K562 (cell line): ENCODE measurements around the gene WDR35. TPM values are rescaled to one million over a fixed set of nuclear protein-coding genes. Genes with fewer than 3 reads are reported as not detected.

ENCODE experiments used
- CC2D1A ChIP-seq: fragments of 450-650 bp; IDR thresholded peaks from 2 replicates; pipeline ENCODE4 v1.6.1; 2017; ENCODE audit warnings: mild to moderate bottlenecking
- FUS ChIP-seq: fragments of 200-400 bp; formaldehyde crosslinking; optimal IDR thresholded peaks from 2 replicates; pipeline ENCODE3; 2017; ENCODE audit warnings: low read depth, low read length
- RBM22 ChIP-seq: fragments of 200-400 bp; formaldehyde crosslinking; IDR thresholded peaks from 2 replicates; pipeline ENCODE4 v1.6.1; 2018; ENCODE audit warnings: low read length, low read depth; ENCODE audit not compliant: poor library complexity, severe bottlenecking
- SMC3 ChIP-seq: conservative IDR thresholded peaks from 2 replicates; pipeline ENCODE4 v1.6.1; 2011; ENCODE audit warnings: low read depth, low read length, improper control_type of control experiment; ENCODE audit not compliant: insufficient read depth
- SRSF9 ChIP-seq: fragments of 200-400 bp; formaldehyde crosslinking; IDR thresholded peaks from 2 replicates; pipeline ENCODE4 v1.6.1; 2017; ENCODE audit warnings: low read depth, low read length, borderline replicate concordance
- YBX1 ChIP-seq: fragments of 450-650 bp; IDR thresholded peaks from 2 replicates; pipeline ENCODE4 v1.7.1; 2016; ENCODE audit warnings: mild to moderate bottlenecking
- YY1 ChIP-seq, 3 experiments: IDR thresholded peaks; 2 replicates each; pipeline ENCODE4 v1.6.1; 2011; ENCODE audit warnings: low read length in 2 of 3, mild to moderate bottlenecking in 2 of 3, moderate library complexity in 2 of 3, borderline replicate concordance in 1 of 3, control low read depth in 1 of 3, low read depth in 1 of 3; ENCODE audit not compliant: insufficient read depth in 3 of 3, insufficient replicate concordance in 2 of 3, control insufficient read depth in 1 of 3, insufficient read length in 1 of 3; ENCODE audit errors: extremely low read depth in 1 of 3
- ZNF384 ChIP-seq: IDR thresholded peaks from 2 replicates; pipeline ENCODE4 v1.6.1; 2012; ENCODE audit warnings: low read depth, low read length, improper control_type of control experiment
- polyA plus RNA-seq, 8 experiments: library from polyadenylated mRNA; depleted of rRNA in 4 of 8; stranded (reverse) in 5 of 8; unstranded in 3 of 8; fragments of >200 nt; fragmentation: Nextera tagmentation in 2 of 8; fragmentation: Illumina TruSeq in 1 of 8; extraction: Ambion mirVana in 2 of 8; extraction: Trizol in 1 of 8; gene quantifications; 2 replicates each; pipeline versions ENCODE4 v1.2.1 to v1.2.3, GENCODE V29; 2011 to 2014; ENCODE audit warnings: inconsistent platforms in 1 of 8, missing spikeins in 1 of 8
- total RNA-seq, 7 experiments: library from RNA; depleted of rRNA in 6 of 7; stranded (reverse); fragments of >200 nt in 6 of 7; fragmentation: Illumina TruSeq in 2 of 7; extraction: Trizol in 2 of 7; gene quantifications; 2 replicates each; pipeline versions ENCODE4 v1.2.1 to v1.2.3, GENCODE V29; 2011 to 2021; ENCODE audit warnings: low replicate concordance in 1 of 7
- TF ChIP-seq, protein P1 (sequence below): IDR thresholded peaks from 2 replicates; pipeline ENCODE4 v1.6.1; 2011; ENCODE audit warnings: borderline replicate concordance, low read depth, mild to moderate bottlenecking, moderate library complexity, low read length; ENCODE audit not compliant: insufficient read depth, poor library complexity, severe bottlenecking
- TF ChIP-seq, protein P2 (sequence below): sonication (generic); formaldehyde crosslinking; IDR thresholded peaks from 2 replicates; pipeline ENCODE4 v1.8.1; 2023; ENCODE audit warnings: mild to moderate bottlenecking, missing genetic modification reagents
- TF ChIP-seq, protein P3 (sequence below), 2 experiments: fragments of 450-650 bp; formaldehyde crosslinking in 1 of 2; IDR thresholded peaks; 2 replicates each; pipeline versions ENCODE4 v1.4.0 to v1.6.1; 2014 to 2020; ENCODE audit warnings: mild to moderate bottlenecking in 2 of 2, borderline replicate concordance in 1 of 2, low read depth in 1 of 2

Gene WDR35
- total and polyA plus RNA-seq, 9 of the 15 experiments (the other 6 are each of a cell fraction or from before 2014, with no cell fraction given), result 3.3 to 13.1 (median 8.0) TPM

DNA sequence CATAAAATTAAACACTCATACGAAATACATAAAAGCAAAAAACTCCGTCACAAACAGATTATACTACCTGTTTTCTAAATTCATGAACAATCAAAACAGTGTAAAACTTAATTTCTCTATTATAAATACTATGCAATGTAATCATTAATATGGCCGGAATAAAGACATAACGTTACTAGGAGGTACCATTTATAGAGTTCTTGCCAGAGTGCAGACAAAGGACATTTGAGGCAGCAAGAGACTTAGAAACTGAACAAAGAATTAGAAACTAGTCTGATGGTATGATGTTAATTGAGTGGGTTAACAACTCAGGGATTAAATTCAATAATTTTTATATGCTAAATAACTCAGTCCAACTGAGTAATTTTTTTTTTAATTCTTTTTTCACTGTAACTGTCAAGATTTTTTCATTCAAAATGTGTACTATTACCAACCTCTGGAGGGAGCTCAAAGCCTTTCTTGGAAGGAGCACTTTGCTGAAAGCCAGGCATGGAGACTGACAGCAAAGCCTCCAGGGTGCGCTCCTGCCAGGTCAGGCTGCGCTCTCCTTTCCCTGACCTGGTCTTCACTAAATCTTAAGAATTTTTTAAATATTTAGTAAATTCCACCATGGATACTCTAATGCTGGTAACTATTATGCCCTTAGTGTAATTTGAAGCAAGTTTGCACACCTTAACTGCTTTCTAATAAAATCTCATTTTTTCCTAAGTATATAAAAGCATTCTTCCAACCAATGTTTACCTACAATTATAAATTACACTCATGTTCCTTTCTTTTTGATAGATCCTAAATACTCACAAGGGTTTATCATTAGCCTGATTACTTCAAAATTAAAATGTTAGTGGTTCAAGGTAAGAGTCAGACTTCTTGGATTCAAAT lies 34.1 kb downstream of the WDR35 start (continued):
- peak in 1 of 3 experiments; percentile 29 for TF ChIP-seq YY1 (IDR thresholded peaks at IDR 0.05; ENCODE audit: borderline replicate concordance in 1 of 3, control insufficient read depth in 1 of 3, extremely low read depth in 1 of 3, insufficient read depth in 3 of 3, insufficient read length in 1 of 3, insufficient replicate concordance in 2 of 3, low read depth in 1 of 3, low read length in 2 of 3)
- TF ChIP-seq, protein P1, sequence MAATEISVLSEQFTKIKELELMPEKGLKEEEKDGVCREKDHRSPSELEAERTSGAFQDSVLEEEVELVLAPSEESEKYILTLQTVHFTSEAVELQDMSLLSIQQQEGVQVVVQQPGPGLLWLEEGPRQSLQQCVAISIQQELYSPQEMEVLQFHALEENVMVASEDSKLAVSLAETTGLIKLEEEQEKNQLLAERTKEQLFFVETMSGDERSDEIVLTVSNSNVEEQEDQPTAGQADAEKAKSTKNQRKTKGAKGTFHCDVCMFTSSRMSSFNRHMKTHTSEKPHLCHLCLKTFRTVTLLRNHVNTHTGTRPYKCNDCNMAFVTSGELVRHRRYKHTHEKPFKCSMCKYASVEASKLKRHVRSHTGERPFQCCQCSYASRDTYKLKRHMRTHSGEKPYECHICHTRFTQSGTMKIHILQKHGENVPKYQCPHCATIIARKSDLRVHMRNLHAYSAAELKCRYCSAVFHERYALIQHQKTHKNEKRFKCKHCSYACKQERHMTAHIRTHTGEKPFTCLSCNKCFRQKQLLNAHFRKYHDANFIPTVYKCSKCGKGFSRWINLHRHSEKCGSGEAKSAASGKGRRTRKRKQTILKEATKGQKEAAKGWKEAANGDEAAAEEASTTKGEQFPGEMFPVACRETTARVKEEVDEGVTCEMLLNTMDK, result peak; percentile 31
- TF ChIP-seq RBM22, result no peak
- no peak for TF ChIP-seq SRSF9
- TF ChIP-seq, protein P2, sequence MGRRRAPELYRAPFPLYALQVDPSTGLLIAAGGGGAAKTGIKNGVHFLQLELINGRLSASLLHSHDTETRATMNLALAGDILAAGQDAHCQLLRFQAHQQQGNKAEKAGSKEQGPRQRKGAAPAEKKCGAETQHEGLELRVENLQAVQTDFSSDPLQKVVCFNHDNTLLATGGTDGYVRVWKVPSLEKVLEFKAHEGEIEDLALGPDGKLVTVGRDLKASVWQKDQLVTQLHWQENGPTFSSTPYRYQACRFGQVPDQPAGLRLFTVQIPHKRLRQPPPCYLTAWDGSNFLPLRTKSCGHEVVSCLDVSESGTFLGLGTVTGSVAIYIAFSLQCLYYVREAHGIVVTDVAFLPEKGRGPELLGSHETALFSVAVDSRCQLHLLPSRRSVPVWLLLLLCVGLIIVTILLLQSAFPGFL, result no peak
- peak; percentile 87; the same call in 1 of the 2 replicates for TF ChIP-seq SMC3
- no peak for TF ChIP-seq FUS
- TF ChIP-seq, protein P3, sequence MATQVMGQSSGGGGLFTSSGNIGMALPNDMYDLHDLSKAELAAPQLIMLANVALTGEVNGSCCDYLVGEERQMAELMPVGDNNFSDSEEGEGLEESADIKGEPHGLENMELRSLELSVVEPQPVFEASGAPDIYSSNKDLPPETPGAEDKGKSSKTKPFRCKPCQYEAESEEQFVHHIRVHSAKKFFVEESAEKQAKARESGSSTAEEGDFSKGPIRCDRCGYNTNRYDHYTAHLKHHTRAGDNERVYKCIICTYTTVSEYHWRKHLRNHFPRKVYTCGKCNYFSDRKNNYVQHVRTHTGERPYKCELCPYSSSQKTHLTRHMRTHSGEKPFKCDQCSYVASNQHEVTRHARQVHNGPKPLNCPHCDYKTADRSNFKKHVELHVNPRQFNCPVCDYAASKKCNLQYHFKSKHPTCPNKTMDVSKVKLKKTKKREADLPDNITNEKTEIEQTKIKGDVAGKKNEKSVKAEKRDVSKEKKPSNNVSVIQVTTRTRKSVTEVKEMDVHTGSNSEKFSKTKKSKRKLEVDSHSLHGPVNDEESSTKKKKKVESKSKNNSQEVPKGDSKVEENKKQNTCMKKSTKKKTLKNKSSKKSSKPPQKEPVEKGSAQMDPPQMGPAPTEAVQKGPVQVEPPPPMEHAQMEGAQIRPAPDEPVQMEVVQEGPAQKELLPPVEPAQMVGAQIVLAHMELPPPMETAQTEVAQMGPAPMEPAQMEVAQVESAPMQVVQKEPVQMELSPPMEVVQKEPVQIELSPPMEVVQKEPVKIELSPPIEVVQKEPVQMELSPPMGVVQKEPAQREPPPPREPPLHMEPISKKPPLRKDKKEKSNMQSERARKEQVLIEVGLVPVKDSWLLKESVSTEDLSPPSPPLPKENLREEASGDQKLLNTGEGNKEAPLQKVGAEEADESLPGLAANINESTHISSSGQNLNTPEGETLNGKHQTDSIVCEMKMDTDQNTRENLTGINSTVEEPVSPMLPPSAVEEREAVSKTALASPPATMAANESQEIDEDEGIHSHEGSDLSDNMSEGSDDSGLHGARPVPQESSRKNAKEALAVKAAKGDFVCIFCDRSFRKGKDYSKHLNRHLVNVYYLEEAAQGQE (IDR thresholded peaks at IDR 0.05; ENCODE audit: borderline replicate concordance), result peak; percentile 85
- TF ChIP-seq, protein P3 (CRISPR knock-in tag; IDR thresholded peaks at IDR 0.05; ENCODE audit: low read depth), result no peak
- peak; percentile 56; the same call in 1 of the 2 replicates for TF ChIP-seq CC2D1A
- 0 out of 2 replicates have a peak, but pooled peaks have one; percentile 63 for TF ChIP-seq ZNF384
- TF ChIP-seq YBX1, result no peak
